Measurements from ENCODE around the gene YARS1.
A peak's percentile ranks its signal among the peaks of the same experiment; 100 is the strongest.

Gene YARS1

DNA sequence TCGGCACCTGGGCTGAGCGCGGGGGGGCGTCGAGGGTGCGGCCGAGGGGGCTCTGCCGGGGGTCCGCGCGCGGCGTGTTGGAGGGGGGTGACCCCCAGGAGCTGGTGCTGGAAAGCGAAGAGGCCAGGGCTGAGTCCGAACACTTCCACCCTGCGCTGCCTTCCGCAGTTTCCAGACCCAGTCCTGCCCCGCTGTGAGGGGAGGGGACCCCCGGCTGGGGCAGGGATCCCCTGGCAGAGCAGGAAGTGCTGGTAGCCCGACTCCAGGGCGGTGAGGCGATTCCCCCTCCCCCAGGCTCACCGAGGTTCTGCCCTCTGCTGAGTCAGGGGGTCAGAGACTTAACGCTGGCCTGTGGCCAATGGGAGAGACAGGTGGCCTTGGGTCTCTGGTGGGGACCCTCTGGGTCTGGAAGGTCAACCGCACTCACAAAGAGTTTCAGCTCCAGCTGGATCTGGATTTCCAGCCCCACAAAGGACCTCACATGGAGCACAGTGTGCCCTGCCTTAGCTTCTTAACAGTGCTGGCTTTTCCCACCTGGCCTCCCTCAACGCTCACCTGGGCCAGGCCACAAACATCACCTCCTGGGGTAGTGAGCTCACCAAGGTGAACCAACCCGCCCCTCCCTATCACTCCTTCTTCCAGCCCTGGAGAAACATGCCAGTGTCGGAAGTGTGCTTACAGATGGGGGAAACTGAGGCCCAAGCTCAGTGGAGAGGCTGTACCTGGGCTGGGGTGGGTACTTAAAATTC is 74.8 kb downstream of the YARS1 start:
- DNase-seq: no peak

GRCh38 chr1:32741413-32742198 is 75.6 kb downstream of the YARS1 start:
- peak; percentile 38 for DNase-seq

DNA sequence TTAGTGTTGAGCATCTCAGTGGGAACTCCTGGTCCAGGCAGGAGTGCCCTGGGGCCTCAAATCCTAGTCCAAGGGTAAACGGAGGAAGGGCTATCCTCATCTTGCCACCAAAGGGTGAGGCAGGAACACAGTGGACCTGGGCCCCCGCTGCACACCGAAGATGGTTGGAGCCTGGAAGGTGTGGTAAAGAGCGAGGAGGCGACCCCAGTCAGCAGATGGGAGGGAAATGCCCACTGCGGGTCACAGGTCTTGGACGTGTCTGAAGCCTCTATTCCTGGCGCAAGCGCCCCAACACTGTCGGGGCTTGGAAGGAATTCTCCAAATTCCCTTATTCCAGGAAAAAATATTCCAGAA is 76.1 kb downstream of the YARS1 start:
- no peak for DNase-seq

DNA sequence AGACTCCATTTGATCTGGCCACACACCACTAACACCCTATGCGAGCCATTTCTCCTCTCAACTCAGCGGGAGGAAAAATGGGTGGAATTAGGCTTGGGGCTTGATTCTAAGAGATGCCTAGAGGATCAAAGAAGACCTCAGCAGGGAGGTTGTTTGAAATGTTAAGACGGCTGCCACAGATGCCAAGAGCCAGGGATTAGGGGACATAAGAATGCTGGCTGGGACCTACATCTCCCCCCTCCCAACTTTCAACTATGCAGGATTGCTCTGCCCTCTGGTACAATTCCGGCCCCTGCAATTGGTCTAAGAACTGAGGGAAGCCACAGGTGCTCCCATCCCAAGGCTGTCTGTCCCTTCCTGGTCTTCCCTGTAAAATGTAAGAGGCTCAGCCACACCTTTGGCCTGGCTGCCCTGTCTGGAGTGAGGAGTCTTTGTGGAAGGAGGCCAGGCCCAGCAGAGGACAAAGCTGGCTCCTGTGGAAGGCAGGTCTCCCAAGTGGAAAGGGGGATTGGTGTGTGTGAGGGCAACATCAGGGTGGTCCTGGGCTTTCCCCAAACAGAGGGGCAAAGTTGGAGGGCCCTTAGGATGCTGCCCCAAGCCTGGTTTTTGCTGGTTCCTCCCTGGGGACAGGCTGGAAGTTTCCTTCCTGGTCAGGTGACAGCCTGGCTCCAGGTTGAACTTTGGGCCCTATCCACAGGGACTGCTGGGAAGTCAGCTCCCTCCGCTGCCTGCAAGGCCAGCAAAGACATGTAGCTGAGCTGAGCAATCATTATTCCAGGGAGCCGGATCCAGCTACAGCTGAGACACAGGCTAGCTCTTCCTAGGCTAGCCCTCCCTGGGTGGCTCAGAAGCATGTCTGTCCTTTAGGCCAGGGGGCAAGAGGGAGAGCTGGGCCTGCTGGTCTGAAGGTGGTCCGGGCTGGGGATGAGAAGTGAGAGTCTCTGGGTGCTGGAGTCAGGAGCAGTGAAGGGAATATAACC is 80.1 kb downstream of the YARS1 start:
- no peak for DNase-seq

DNA sequence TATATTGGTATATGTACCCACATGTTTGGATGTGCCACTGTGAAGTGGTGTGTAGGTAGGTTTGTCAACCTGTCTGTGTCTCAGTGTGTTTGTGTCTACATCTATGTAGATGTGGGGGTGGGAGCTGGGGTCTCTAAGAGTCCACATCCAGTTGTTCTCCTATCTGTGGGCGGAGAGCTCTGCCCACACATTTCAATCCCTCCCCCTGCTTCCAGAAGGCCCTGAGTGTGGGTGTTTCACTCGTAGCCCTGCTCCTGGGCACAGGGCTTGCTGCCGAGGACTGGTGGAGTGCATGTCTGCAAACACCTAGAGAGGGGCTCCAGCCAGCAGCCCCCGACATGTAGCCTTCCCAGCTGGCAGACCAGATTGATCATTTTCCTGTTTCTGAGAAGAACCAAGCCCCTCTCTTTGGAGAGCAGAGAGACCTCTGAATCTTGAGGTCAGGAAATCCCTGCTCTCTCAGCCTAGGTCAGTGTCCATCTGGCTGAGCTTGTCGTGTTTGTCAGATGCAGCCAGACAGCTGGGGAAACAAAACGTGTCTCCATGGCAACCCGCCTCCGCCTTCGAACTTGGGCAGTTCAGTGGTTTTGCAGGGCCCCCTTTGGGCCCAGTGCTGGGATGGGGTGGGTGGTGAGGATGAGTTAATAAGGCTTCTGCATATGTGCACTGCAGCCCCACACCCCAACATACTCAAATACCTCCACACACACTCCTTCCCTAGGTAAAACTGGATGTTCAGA is 83.4 kb downstream of the YARS1 start:
- no peak for DNase-seq

- DNase-seq: no peak
Measured at GRCh38 chr1:32729254-32730046, 87.7 kb downstream of the YARS1 start.

DNA sequence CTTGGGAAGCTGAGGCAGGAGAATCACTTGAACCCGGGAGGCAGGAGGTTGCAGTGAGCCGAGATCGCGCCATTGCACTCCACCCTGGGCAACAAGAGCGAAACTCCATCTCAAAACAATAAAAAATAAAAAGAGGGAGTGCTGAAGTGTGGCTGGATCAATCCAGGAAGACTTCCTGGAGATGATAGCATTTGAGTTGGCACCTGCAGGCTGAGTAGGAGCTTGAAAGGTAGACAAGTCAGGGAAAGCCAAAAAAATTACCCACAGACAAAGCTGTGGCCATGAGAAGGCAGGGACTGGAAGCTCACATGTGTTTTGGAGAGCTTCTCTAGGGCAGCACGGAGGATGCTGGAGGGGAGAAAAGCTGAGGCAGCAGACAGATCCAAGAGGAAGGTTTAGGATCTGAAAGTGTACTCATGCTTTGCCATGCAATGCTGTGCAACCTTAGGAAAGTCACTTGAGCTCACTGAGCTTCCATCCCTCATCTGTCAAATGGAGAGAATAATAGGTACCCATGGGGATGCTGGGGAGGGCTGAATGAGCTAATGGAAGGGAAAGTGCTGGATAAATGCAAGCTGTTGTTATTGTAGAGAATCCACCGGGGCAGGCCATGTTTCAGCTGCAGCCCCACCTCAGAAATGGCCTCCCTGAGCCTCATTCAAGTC is 88.6 kb downstream of the YARS1 start:
- DNase-seq: no peak

- no peak for DNase-seq
Measured at GRCh38 chr1:32727876-32728275, 89.3 kb downstream of the YARS1 start.

DNA sequence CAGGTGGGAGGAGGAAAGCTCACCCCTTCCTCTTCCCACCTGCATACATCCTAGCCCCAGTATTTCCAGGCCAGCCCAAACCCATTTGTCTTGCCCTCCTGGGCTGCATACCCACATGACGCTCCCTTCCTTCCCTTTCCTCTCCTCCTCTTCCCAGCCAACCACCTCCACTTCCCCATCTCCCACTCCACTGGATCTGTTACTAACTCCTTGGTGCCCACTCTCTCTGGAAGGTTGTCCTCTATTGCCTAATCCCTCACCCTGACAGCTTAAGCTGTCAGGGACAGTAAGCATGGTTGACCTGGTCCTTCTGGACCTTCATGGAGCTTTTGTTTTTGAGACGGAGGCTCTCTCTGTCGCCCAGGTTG is 91.6 kb downstream of the YARS1 start:
- no peak for DNase-seq

Data from fibroblast of skin of back (primary cell).